Activated T-helper 9 cell treated with anti-CD3 and anti-CD28 coated beads, Interleukin-2, amount 50 U/mL, for 16 hours (primary cell): ENCODE measurements around the gene DCLRE1B.

Experiments used
- DNase-seq: peaks from one replicate; pipeline ENCODE4 v3.0.0-alpha.2; 2020; ENCODE audit warnings: low read depth

The DCLRE1B gene

GRCh38 chr1:113887402-113888175 lies 17.5 kb upstream of the DCLRE1B start, which contains the start of gene BCL2L15:
TSS of gene BCL2L15 (minus strand) at chr1:113887581. CDS start at chr1:113887375, 206 bp downstream.
- DNase-seq: no peak

- no peak for DNase-seq
These were observed 14.3 kb upstream of the DCLRE1B start for GRCh38 chr1:113890816-113891215.

GRCh38 chr1:113891631-113892220 lies 13.4 kb upstream of the DCLRE1B start:
- no peak for DNase-seq

- no peak for DNase-seq
These were observed 11.9 kb upstream of the DCLRE1B start for GRCh38 chr1:113893267-113893666.

GRCh38 chr1:113895098-113895497 lies 10.0 kb upstream of the DCLRE1B start:
- DNase-seq: no peak

DNA sequence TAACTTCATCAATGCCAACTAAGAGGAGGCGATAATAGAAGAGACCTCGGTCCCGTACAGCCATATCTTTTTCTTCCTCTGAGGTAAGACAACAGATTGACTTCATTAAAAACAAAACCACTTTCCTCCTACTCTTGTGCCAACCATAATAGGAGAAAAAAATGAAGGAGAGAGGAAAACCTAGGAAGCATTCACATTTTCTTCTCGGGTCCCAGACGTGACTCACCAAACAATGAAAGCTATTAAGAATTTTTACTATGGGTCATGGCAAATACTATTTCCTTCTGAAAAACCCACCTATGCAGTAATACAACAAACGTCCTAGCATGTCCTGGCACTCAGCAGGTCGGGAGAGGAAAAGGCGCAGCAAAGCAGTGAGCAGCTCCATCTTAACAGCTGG lies 9.2 kb upstream of the DCLRE1B start:
- no peak for DNase-seq

GRCh38 chr1:113898241-113898814 lies 6.8 kb upstream of the DCLRE1B start:
- DNase-seq: no peak

DNA sequence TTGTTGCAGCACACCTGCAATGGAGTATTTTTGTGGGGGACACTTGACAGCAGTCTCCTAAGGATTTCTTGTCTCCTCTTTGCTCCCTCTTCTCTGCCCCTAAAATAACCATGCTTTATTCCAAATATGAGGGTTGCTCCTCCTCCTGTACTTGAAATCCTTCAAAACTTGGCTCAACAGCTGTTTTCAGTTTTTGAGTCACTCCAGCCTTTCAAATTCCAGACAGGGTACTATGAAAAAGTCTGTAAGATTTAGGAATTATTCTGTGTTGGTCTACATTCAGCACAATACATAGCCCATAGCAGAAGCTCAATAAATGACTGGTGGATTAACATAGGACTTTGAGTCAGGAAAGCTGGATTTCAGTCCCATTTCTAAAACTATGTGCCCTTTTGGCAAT lies 6.0 kb upstream of the DCLRE1B start:
- no peak for DNase-seq

- no peak for DNase-seq
These were observed 3.9 kb upstream of the DCLRE1B start for GRCh38 chr1:113901191-113901590.

- no peak for DNase-seq
These were observed 1.4 kb upstream of the DCLRE1B start for GRCh38 chr1:113903501-113904292.

GRCh38 chr1:113904293-113904673 lies 843 bp upstream of the DCLRE1B start:
- no peak for DNase-seq

DNA sequence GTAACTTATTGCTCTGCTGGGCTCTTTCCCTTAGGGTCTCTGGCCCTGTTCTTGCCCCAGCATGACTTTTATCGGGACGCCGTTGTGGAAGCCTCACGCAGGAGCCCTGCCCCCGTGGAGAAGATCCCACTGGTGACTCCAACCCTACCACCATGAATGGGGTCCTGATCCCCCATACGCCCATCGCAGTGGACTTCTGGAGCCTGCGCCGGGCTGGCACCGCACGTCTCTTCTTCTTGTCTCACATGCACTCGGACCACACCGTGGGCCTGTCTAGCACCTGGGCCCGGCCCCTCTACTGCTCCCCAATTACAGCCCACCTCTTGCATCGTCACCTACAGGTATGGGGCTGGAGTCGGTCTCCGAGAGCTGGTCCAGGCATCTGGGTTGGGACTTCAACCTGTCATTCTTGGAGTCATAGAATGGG lies 322 bp downstream of the DCLRE1B start:
- no peak for DNase-seq

DNA sequence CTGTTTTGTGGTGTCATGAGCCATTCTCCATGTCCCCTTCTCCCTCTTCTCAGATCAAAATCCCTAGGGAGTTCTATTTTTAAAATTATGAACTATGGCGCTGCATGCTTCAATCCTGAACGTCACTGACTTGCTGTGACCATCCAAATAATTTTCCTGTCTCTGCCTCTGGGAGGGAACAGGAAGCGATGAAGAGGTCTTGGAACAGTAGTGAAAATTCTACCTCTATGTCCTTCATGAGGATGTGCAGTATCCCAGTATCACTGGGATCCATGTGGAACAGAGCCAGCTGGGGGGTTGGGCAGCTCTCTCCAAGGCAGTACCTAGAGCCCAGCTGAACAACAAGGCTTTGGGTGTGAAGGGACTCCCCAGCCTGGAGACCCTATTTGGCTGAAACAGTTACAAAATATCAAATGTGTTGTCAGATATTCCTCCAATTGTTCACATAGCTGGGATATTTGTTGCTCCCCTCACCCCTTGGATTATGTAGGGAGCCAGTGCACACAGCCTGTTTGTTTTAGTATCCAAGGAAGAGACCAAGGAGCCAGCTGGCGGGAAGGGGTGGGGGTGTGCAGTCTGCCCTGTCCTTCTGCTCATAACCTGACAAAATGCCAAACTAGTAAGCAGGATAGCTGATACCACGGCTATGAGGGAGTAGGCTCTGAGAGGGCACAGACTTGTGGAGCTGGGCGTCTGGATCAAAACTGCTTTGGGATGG lies 7.6 kb downstream of the DCLRE1B start:
- no peak for DNase-seq

DNA sequence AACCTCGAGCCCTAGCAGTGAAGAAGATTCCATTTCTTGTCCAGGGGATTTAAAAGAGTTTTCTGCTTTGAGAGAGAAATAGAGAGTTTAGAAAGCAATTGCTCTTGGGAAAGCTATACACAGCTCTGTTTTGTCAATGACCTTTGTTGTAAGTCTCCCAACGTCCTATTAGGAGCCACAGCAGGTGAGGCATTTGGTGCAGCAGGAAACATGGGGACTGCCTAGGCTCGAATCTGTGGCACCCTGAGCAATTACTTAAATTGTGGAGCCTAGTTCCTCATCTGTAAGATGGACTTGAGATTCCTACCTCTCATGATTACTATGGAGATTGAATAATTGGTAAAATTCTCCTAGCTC lies 8.2 kb downstream of the DCLRE1B start:
- DNase-seq: no peak

GRCh38 chr1:113913887-113914664 lies 8.9 kb downstream of the DCLRE1B start:
- no peak for DNase-seq

- DNase-seq: no peak
These were observed 11.8 kb downstream of the DCLRE1B start for GRCh38 chr1:113916974-113917373.

- no peak for DNase-seq
These were observed 12.4 kb downstream of the DCLRE1B start for GRCh38 chr1:113917400-113918082.

DNA sequence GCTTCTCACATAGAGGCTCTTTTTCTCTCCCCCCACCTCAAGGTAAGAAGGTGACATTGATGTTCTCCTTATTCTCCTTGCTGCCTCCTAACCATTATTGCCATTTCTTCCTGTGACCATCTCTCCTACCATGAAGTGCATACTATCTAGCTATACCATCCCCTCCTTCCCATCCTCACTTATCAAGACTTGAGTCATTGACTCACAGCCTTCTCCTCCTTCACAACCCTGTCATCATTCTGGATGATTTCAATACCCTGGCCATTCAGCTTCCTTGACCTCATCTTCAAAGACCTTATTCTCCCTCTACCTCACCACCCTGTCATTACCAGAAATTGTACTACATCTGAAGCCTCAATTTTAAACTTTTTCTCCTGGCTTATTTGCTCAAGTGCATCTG lies 13.1 kb downstream of the DCLRE1B start:
- DNase-seq: no peak

- no peak for DNase-seq
These were observed 17.8 kb downstream of the DCLRE1B start for GRCh38 chr1:113922957-113923356.

DNA sequence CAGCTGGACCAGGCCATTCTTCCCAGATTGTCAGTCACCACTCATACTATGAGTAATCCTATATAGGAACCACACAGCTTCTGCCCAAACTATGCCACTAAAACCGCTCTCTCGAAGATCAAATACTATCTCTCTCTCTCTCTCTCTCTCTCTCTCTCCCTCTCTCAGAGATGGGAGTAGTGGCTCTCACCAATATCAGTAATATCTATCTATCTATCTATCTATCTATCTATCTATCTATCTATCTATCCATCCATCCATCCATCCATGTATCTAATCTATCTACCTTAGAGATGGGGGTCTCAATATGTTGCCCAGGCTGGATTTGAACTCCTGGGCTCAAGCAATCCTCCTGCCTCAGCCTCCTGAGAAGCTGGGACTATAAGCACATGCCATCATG lies 19.3 kb downstream of the DCLRE1B start:
- DNase-seq: no peak
